GM12878 (cell line): ENCODE data around the gene PSMB7.

Experiments used
- MYC ChIP-seq: IDR thresholded peaks from 2 replicates; pipeline ENCODE4 v1.6.1; 2011; ENCODE audit warnings: mild to moderate bottlenecking, low read length, moderate library complexity, inconsistent platforms; ENCODE audit not compliant: insufficient read depth, insufficient replicate concordance, insufficient read length, severe bottlenecking
- TF ChIP-seq, protein P1 (sequence below), 3 experiments: IDR thresholded peaks in 2 of 3; conservative IDR thresholded peaks in 1 of 3; 2 replicates each; pipeline ENCODE4 v1.5.1; 2011; ENCODE audit warnings: low read depth in 3 of 3, low read length in 3 of 3, mild to moderate bottlenecking in 3 of 3, control low read depth in 2 of 3, moderate library complexity in 2 of 3, inconsistent platforms in 1 of 3, mixed read lengths in 1 of 3; ENCODE audit not compliant: control insufficient read depth in 2 of 3, insufficient read depth in 1 of 3; ENCODE audit errors: extremely low read depth in 1 of 3

GRCh38 chr9:124457079-124457886, 42.0 kb upstream of the PSMB7 start:
- TF ChIP-seq, protein P1, sequence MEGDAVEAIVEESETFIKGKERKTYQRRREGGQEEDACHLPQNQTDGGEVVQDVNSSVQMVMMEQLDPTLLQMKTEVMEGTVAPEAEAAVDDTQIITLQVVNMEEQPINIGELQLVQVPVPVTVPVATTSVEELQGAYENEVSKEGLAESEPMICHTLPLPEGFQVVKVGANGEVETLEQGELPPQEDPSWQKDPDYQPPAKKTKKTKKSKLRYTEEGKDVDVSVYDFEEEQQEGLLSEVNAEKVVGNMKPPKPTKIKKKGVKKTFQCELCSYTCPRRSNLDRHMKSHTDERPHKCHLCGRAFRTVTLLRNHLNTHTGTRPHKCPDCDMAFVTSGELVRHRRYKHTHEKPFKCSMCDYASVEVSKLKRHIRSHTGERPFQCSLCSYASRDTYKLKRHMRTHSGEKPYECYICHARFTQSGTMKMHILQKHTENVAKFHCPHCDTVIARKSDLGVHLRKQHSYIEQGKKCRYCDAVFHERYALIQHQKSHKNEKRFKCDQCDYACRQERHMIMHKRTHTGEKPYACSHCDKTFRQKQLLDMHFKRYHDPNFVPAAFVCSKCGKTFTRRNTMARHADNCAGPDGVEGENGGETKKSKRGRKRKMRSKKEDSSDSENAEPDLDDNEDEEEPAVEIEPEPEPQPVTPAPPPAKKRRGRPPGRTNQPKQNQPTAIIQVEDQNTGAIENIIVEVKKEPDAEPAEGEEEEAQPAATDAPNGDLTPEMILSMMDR (IDR thresholded peaks at IDR 0.05 in 2 of 3, conservative IDR thresholded peaks at IDR 0.05 in 1 of 3; ENCODE audit: control insufficient read depth in 2 of 3, extremely low read depth in 1 of 3, insufficient read depth in 1 of 3, low read depth in 3 of 3, low read length in 3 of 3), result no peak
- no peak for TF ChIP-seq MYC
